Measurements from ENCODE around the gene UBR4. TPM values are rescaled to one million over a fixed set of nuclear protein-coding genes. Genes with fewer than 3 reads are reported as not detected.

The UBR4 gene
- total and polyA plus RNA-seq, 2 of the 8 experiments (the other 6 are each of a cell fraction or from before 2014, with no cell fraction given), result 139 to 152 TPM

GRCh38 chr1:19066248-19066873 lies 143.7 kb downstream of the UBR4 start (continued):
- TF ChIP-seq TAF7 (optimal IDR thresholded peaks at IDR 0.05; ENCODE audit: borderline replicate concordance, low read depth, low read length) (no peak), CHD2 (IDR thresholded peaks at IDR 0.05; ENCODE audit: low read length) (no peak), E2F6 (IDR thresholded peaks at IDR 0.05) (no peak), EGR1 (IDR thresholded peaks at IDR 0.05; ENCODE audit: borderline replicate concordance, low read depth, low read length) (no peak), CBX8 (IDR thresholded peaks at IDR 0.05; ENCODE audit: borderline replicate concordance, low read depth, low read length) (no peak), ASH2L (IDR thresholded peaks at IDR 0.05; ENCODE audit: low read length) (no peak)
